Testis (tissue), 3 donors: ENCODE data around the gene INPP5A. TPM values are rescaled to one million over a fixed set of nuclear protein-coding genes. Genes with fewer than 3 reads are reported as not detected.

Experiments used
- DNase-seq: peaks from one replicate; pipeline ENCODE4 v3.0.0-alpha.2; 2019
- H3K27ac ChIP-seq, 2 donors: fragments of 200-600 bp; sonication (generic); one replicate each; pipeline ENCODE4 v1.5.1; 2019
- H3K27me3 ChIP-seq: fragments of 200-600 bp; sonication (generic); one replicate; pipeline ENCODE4 v1.5.1; 2019
- H3K36me3 ChIP-seq: fragments of 200-600 bp; sonication (generic); one replicate; pipeline ENCODE4 v1.5.1; 2017; ENCODE audit warnings: low read depth; ENCODE audit errors: missing control alignments
- H3K4me1 ChIP-seq: fragments of 200-600 bp; sonication (generic); one replicate; pipeline ENCODE4 v1.5.1; 2019
- H3K4me3 ChIP-seq, 2 donors: fragments of 200-600 bp; sonication (generic); one replicate each; pipeline ENCODE4 v1.5.1; 2017 to 2019
- H3K9me3 ChIP-seq: fragments of 200-600 bp; sonication (generic); one replicate; pipeline ENCODE4 v1.5.1; 2017
- CTCF ChIP-seq, 3 experiments: fragments of 450-650 bp in 2 of 3; fragments of 200-600 bp in 1 of 3; sonication (generic) in 1 of 3; IDR thresholded peaks; one replicate each; pipeline ENCODE4 v1.5.1; 2016 to 2019; ENCODE audit warnings: antibody characterized with exemption in 3 of 3, mild to moderate bottlenecking in 2 of 3, moderate library complexity in 1 of 3
- POLR2A ChIP-seq: fragments of 450-650 bp; IDR thresholded peaks from one replicate; pipeline ENCODE4 v1.6.1; 2017; ENCODE audit warnings: antibody characterized with exemption, mild to moderate bottlenecking, moderate library complexity
- WGBS, 2 donors: methylation state at CpG; one replicate each; pipeline ENCODE4 v1.1.5; 2018; 5-methylcytosine and 5-hydroxymethylcytosine counted together
- intact Hi-C: fragments of 100-400 bp; cut with DNase I; formaldehyde crosslinking; loops from one replicate; pipeline ENCODE4 v1.15.1; 2023; ENCODE audit warnings: low total_unique reads
- polyA plus RNA-seq: library from polyadenylated mRNA; stranded (reverse); fragments of 350-450 nt; fragmentation: Illumina TruSeq; extraction: RNeasy Lipid Tissue Mini Kit (QIAGEN cat#74804); gene quantifications from one replicate; pipeline ENCODE4 v1.2.3, GENCODE V29; 2014; ENCODE audit warnings: low read depth, low replicate concordance; ENCODE audit not compliant: insufficient read depth
- total RNA-seq, 2 donors: library from RNA; depleted of rRNA; stranded (reverse); fragments of >200 nt; gene quantifications; one replicate each; pipeline ENCODE4 v1.2.3, GENCODE V29; 2016

Gene INPP5A
- total and polyA plus RNA-seq, 3 donors from 2014 or later = 54.1 to 103 (median 73.0) TPM

GRCh38 chr10:132715776-132716680, 178.4 kb downstream of the INPP5A start:
- intact Hi-C loops = no loop called here
- Histone ChIP-seq H3K36me3 (no peaks in the 10 kb centered on the region), H3K4me3 (no peak overlapping the region), H3K9me3 (no peaks in the 10 kb centered on the region), H3K4me1 (no peaks in the 10 kb centered on the region), H3K27me3 (no peaks in the 10 kb centered on the region), H3K27ac (no peak overlapping the region)
- 94 to 95% methylated on average over 33 to 48 of the region's 48 CpGs for whole genome bisulfite sequencing, 2 donors
- TF ChIP-seq CTCF (IDR thresholded peaks at IDR 0.05) (no peak), POLR2A (no peak)
- no peak for DNase-seq

- intact Hi-C loops = no loop called here
- DNase-seq = no peak
- Histone ChIP-seq H3K27ac (no peak overlapping the region), H3K4me1 (no peaks in the 10 kb centered on the region), H3K27me3 (no peaks in the 10 kb centered on the region), H3K36me3 (no peaks in the 10 kb centered on the region), H3K4me3 (no peak overlapping the region), H3K9me3 (no peaks in the 10 kb centered on the region)
- TF ChIP-seq CTCF (IDR thresholded peaks at IDR 0.05) = no peak
- TF ChIP-seq POLR2A = no peak
- 91 to 92% methylated on average over 23 to 27 of the region's 27 CpGs for WGBS, 2 donors
Measured at GRCh38 chr10:132716691-132717490, 179.3 kb downstream of the INPP5A start.

- intact Hi-C loops = no loop called here
- H3K4me3 ChIP-seq = no peak overlapping the region
- H3K4me1 ChIP-seq = no peaks in the 10 kb centered on the region
- TF ChIP-seq CTCF (IDR thresholded peaks at IDR 0.05) (no peak), POLR2A (no peak)
- no peak overlapping the region for H3K27ac ChIP-seq
- H3K27me3 ChIP-seq = no peaks in the 10 kb centered on the region
- no peak for DNase-seq
- H3K9me3 ChIP-seq = no peaks in the 10 kb centered on the region
- H3K36me3 ChIP-seq = no peaks in the 10 kb centered on the region
- WGBS, 2 donors = 94 to 95% methylated on average over 4 to 6 of the region's 6 CpGs
Measured at GRCh38 chr10:132721725-132722124, 184.1 kb downstream of the INPP5A start.

GRCh38 chr10:132722394-132723329, 185.1 kb downstream of the INPP5A start:
- Histone ChIP-seq H3K4me3 (no peak overlapping the region), H3K36me3 (no peaks in the 10 kb centered on the region), H3K27me3 (no peaks in the 10 kb centered on the region), H3K4me1 (no peaks in the 10 kb centered on the region), H3K27ac (no peak overlapping the region), H3K9me3 (no peaks in the 10 kb centered on the region)
- TF ChIP-seq CTCF (IDR thresholded peaks at IDR 0.05) = no peak
- no peak for TF ChIP-seq POLR2A
- intact Hi-C loops = no loop called here
- WGBS, 2 donors = 61 to 78% methylated on average over 18 to 48 of the region's 48 CpGs
- DNase-seq = no peak
